ENCODE measurements around the gene PAM. TPM values are rescaled to one million over a fixed set of nuclear protein-coding genes. Genes with fewer than 3 reads are reported as not detected.
"Not testable (repeated sequence)": the region's sequence is repeated elsewhere in the genome, so short reads cannot be mapped to it uniquely, and the experiment has no call there.

Gene PAM
- total RNA-seq, 1 experiment from 2014 or later, result 360 TPM

DNA sequence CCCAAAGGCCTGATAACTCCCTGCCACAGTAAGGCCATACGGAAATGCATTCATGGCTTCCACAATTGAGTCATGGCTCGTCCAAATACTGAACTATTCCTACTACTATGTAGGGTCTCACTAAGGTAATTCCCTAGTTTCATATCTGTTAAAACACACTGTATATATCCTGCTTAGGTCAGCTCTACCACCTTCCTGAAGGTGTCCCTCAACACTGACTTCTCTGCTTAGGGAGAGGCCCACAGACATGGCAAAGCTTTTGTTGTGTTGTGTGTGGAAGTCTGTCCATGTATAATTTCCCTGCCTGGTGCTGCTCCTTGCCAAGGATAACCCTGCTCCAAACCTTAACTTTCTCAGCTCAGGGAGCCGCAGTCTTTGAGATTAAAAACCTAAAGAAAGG lies 304.4 kb downstream of the PAM start:
- DNase-seq (ENCODE audit: low read depth), result no peak

DNA sequence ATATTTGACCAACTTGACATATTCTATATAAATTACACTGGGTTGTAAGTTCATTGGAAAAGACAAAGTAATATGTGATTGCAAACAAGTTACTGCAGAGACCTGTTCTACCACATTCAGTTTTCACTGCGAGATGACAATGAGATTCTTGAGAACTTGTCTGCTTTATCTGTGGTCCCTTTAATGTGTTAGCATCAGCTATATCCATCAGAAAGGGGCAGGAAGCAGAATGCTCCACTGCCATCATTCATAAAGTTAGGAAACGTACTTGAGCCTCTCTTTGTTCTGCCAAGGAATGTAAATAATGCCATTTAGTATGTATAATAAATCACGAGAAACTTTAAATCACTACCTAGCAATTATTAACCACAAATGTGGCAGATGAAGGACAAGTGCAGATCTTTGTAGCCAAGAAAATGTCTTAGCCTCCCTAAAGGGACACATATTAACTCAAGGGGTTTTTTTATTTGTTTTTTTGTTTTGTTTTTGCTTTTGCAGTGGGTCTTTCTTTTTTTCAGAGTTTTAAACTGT lies 305.4 kb downstream of the PAM start:
- DNase-seq (ENCODE audit: low read depth), result no peak

DNA sequence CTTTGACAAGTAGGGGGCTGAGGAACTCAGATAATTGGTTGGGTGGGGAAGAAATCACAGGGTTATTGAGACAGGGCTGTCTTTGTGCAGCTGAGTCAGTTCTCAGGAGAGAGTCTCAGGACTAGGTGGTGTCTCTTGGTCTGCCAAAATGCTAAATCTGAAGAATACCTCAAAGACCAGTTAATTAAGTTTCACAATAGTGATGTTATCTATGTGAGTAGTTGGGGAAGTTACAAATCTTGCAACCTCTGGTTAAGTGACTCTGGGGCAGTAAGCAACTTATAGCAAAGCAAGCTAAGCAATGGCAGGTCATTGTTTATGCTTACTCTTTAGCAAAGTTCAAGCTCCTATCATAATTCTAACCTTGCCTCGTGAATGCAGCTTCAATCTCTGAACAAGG lies 311.2 kb downstream of the PAM start:
- DNase-seq (ENCODE audit: low read depth), result peak; percentile 7

DNA sequence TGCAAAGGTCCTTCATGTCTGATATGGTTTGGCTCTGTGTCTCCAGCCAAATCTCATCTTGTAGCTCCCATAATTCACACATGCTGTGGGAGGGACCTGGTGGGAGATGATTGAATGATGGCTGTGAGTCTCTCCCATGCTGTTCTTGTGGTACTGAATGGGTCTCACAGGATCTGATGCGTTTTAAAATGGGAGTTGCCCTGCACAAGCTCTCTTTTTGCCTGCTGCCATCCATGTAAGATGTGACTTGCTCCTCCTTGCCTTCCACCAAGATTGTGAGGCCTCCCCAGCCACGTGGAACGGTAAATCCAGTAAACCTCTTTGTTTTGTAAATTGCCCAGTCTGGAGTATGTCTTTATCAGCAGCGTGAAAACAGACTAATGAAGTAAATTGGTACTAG lies 318.4 kb downstream of the PAM start:
- not testable (repeated sequence) for DNase-seq (ENCODE audit: low read depth)

DNA sequence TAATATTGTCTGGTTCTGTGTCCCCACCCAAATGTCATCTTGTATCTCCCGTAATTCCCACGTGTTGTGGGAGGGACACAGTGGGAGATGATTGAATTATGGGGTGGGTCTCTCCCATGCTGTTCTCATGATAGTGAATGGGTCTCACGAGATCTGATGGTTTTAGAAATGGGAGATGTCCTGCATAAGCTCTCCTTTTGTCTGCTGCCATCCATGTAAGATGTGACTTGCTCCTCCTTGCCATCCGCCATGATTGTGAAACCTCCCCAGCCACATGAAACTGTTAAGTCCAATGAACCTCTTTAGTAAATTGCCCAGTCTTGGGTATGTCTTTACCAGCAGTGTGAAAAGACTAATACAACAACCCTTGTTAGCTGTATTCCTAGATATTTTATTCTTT lies 320.3 kb downstream of the PAM start:
- DNase-seq (ENCODE audit: low read depth), result no peak

Data from M059J (cell line).